ENCODE results near the gene RNU6-7.

The RNU6-7 gene

GRCh38 chr14:32249780-32250179, 47.9 kb downstream of the RNU6-7 start:
- no peak overlapping the region for H3K4me3 ChIP-seq (ENCODE audit: low read depth, low read length)
- TF ChIP-seq CTCF (IDR thresholded peaks at IDR 0.05; ENCODE audit: control insufficient read depth, extremely low read depth, insufficient read depth): no peak
- DNase-seq (ENCODE audit: low read depth): no peak

GRCh38 chr14:32250681-32251080, 48.8 kb downstream of the RNU6-7 start:
- no peak overlapping the region for H3K4me3 ChIP-seq (ENCODE audit: low read depth, low read length)
- no peak for DNase-seq (ENCODE audit: low read depth)
- TF ChIP-seq CTCF (IDR thresholded peaks at IDR 0.05; ENCODE audit: control insufficient read depth, extremely low read depth, insufficient read depth): no peak

- no peak overlapping the region for H3K4me3 ChIP-seq (ENCODE audit: low read depth, low read length)
- no peak for TF ChIP-seq CTCF (IDR thresholded peaks at IDR 0.05; ENCODE audit: control insufficient read depth, extremely low read depth, insufficient read depth)
- no peak for DNase-seq (ENCODE audit: low read depth)
Measured at GRCh38 chr14:32251530-32251929, 49.7 kb downstream of the RNU6-7 start.
